HUDEP-2 (cell line): ENCODE measurements around the gene RPS6KB2.
"Not testable (repeated sequence)": the region's sequence is repeated elsewhere in the genome, so short reads cannot be mapped to it uniquely, and the experiment has no call there.

ENCODE experiments used
- DNase-seq, 76 experiments: peaks; one replicate each; lab custom pipeline; 2025; ENCODE audit not compliant: unreplicated experiment in 76 of 76; lab: John Stamatoyannopoulos, UW

The RPS6KB2 gene

DNA sequence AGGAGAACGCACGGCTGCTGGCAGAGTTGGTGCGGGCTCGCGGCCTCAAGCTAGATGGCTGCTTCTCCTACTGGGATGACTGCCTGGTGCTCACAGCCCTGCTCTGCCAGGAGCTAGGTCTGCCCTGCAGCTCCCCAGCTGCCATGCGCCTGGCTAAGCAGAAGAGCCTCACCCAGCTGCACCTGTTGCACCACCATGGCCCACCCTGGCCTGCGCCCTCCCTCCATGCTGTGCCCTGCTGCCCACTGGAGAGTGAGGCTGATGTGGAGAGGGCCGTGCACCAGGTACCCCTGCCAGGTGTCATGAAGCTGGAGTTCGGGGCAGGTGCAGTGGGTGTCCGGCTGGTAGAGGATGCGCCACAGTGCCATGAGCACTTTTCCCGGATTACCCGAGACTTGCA is 4.8 kb upstream of the RPS6KB2 start:
- no peak for DNase-seq

DNA sequence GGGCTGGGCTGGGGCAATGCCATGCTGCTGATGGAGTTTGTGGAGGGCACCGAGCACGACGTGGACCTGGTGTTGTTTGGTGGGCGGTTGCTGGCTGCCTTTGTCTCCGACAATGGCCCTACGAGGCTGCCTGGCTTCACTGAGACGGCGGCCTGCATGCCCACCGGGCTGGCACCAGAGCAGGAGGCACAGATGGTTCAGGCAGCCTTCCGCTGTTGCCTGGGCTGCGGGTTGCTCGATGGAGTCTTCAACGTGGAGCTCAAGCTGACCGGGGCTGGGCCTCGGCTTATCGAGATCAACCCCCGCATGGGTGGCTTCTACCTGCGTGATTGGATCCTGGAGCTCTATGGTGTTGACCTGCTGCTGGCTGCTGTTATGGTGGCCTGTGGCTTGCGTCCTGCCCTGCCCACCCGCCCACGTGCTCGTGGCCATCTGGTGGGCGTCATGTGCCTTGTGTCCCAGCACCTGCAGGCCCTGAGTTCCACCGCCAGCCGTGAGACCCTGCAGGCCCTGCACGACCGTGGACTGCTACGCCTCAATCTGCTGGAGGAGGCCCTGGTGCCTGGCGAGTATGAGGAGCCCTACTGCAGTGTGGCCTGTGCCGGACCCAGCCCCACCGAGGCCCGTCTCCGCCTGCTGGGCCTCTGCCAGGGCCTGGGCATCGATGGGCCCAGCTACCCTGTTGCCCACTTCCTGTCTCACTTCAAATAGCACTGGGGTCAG is 4.2 kb upstream of the RPS6KB2 start:
- DNase-seq = no peak

DNA sequence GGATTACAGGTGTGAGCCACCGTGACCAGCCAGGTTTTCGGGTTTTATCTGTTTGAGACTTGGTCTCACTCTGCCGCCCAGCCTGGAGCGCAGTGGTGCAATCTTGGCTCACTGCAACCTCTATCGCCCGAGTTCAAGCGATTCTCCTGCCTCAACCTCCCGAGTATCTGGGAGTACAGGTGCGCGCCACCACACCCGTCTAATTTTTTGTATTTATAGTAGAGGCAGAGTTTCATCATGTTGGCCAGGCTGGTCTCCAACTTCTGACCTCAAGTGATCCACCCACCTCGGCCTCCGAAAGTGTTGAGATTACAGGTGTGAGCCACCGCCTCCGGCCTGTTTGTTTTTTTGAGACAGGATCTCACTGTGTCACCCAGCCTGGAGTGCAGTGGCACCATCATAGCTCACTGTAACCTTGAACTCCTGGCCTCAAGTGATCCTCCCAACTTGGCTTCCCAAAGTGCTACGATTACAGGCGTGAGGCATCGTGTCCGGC is 882 bp upstream of the RPS6KB2 start:
- not testable (repeated sequence) for DNase-seq

DNA sequence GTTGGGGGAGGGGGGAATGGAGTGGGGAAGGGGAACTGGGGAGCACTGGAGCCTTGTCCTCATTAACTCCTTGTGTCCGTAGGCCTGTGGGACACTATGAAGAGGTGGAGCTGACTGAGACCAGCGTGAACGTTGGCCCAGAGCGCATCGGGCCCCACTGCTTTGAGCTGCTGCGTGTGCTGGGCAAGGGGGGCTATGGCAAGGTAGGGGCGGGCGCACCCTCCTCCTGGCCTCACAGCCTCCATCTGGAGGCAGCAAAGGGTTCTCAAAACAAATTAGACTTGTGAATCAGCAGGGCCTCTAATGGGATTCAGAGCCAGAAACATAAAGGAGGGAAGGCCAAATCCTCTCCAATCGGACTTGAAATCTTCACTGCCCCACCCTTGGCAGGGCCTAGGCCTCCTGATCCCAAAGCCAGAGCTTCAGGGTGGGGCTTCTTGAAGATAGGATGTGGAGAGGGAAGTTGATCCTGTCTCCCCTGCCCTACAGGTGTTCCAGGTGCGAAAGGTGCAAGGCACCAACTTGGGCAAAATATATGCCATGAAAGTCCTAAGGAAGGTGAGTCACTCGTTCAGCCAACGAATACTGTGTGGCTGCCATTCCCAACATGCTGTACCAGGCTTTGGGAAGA is 859 bp downstream of the RPS6KB2 start:
- peak in 1 of 76 experiments; percentile 44 for DNase-seq

DNA sequence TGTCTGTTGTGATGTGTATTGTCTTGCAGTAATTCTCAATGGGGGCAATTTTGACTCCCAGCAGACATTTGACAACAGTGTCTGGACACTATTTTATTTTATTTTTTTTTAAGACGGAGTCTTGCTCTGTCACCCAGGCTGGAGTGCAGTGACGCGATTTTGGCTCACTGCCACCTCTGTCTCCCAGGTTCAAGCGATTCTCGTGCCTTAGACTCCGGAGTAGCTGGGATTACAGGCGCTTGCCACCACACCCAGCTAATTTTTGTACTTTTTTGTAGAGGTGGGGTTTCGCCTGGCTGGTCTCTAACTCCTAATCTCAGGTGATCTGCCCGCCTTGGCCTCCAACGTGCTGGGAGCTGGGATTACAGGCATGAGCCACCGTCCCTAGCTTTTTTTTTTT is 1.4 kb downstream of the RPS6KB2 start:
- no peak for DNase-seq

DNA sequence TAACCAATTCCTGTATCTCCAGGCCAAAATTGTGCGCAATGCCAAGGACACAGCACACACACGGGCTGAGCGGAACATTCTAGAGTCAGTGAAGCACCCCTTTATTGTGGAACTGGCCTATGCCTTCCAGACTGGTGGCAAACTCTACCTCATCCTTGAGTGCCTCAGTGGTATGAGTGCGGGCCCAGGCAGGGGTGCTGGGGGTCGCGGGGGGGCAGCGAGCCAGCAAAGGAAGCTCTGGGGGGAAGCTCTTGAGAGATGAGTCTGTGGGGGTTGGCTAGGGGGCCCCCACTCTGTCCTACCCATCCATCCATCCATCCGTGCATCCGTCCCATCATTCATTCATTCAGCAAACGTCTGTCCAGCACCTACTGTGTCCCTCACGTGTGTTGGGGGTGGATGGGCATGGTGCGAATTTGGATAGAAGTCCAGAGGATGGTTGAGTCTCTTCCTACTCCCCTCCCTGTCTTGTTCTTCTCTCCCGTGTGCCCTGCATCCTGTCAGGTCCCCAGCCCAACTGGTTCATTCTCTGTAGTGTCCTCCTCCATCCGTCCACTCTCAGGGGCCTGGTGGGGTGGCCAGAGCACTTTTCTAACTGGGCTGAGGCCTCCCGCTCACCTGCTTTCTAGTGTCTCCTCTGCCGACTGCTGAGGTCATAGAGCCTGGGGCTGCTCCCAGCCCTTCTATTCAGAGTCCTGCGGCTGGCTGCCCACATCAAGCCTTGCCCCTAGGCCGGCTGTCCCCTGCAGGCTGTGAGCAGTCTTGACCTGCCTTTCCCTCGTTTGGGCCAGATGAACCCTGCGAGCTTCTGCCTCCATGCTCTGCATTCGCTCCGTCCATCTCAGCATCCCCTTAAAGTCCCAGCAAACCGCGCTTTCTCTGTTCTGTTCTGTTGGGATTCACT is 3.3 kb downstream of the RPS6KB2 start:
- no peak for DNase-seq

DNA sequence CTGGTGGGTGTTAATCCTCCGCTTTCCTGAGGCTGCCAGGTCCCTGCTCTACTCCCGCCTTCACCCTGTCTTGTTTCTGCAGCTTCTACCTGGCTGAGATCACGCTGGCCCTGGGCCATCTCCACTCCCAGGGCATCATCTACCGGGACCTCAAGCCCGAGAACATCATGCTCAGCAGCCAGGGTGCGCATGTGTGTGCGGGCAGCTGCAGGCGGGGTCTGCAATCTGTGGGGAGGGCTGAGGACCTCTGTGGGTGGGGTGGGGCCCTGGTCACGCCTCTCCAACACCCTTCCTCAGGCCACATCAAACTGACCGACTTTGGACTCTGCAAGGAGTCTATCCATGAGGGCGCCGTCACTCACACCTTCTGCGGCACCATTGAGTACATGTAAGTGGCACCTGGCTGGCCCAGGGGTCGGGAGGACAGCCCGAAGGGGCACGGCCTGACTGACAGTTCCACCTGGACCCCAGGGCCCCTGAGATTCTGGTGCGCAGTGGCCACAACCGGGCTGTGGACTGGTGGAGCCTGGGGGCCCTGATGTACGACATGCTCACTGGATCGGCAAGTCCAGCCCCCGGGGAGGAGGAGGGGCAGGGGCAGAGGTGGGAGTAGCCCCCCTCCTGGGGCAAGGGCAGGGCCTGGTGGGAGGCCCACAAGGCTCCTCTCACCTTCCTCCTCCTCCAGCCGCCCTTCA is 4.5 kb downstream of the RPS6KB2 start:
- DNase-seq = no peak

DNA sequence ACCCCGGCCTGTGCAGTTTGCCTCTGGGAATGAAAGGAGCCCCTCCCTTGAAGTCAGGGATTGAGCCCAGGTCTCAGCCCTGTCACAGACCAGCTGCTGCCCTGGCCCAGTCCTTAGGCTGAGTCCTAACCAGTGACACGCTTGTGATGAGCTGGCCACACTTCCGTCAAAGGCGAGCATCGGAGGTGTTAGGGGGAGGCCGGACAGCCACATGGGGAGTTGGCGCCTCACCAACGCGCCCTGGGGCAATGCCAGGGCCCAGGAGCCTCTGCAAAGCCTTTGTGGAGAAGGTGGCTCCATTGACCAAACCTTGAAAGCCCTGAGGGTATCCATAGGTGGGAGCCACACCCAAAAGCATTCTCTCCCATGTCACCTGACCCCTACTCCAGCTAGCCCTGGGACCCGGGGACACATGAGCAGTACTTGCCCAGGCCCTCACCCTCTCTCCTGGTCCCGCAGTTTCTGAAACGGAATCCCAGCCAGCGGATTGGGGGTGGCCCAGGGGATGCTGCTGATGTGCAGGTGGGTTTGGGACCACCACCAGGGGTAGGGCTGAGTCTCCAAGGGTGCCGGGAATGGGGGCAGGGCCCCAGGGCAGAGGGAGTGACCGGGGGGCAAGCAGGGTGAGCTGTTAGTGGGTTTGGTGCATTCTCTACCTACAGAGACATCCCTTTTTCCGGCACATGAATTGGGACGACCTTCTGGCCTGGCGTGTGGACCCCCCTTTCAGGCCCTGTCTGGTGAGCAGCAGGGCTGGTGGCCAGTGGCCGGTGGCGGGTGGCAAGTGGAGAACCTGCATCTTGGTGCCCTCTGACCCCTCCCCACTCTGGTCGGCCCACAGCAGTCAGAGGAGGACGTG is 5.5 kb downstream of the RPS6KB2 start:
- no peak for DNase-seq

DNA sequence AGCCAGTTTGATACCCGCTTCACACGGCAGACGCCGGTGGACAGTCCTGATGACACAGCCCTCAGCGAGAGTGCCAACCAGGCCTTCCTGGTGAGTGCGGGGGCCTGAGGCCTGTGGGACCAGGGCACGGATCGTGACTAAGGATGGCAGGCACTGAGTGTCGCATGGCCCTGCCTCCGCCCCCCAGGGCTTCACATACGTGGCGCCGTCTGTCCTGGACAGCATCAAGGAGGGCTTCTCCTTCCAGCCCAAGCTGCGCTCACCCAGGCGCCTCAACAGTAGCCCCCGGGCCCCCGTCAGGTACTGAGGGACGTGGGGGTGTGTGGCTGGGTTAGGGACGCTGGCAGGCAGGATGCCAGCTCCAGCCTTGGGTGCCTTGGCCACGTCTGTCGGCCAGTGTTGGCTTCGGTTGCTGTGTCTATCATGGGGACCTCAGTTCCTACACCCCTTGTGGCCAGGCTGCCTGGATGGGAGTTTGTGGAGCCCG is 6.1 kb downstream of the RPS6KB2 start:
- DNase-seq = no peak

DNA sequence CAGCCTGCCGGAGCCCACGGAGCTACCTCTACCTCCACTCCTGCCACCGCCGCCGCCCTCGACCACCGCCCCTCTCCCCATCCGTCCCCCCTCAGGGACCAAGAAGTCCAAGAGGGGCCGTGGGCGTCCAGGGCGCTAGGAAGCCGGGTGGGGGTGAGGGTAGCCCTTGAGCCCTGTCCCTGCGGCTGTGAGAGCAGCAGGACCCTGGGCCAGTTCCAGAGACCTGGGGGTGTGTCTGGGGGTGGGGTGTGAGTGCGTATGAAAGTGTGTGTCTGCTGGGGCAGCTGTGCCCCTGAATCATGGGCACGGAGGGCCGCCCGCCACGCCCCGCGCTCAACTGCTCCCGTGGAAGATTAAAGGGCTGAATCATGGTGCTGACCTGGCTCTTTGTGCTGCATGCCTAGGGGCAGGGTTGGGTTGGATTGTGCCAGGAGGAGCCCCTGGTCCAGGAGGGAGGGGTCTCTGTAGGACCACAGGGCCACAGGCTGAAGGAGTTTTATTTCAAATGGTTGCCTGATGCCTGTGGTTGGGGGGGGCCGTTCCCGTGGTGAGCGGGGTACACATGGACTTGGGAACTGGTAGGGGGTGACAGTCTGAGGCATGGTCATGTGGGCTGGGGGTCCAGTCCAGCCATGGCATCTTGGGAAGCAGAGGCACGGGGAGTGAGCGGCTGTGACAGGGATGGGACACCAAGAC is 6.9 kb downstream of the RPS6KB2 start:
- DNase-seq = no peak

DNA sequence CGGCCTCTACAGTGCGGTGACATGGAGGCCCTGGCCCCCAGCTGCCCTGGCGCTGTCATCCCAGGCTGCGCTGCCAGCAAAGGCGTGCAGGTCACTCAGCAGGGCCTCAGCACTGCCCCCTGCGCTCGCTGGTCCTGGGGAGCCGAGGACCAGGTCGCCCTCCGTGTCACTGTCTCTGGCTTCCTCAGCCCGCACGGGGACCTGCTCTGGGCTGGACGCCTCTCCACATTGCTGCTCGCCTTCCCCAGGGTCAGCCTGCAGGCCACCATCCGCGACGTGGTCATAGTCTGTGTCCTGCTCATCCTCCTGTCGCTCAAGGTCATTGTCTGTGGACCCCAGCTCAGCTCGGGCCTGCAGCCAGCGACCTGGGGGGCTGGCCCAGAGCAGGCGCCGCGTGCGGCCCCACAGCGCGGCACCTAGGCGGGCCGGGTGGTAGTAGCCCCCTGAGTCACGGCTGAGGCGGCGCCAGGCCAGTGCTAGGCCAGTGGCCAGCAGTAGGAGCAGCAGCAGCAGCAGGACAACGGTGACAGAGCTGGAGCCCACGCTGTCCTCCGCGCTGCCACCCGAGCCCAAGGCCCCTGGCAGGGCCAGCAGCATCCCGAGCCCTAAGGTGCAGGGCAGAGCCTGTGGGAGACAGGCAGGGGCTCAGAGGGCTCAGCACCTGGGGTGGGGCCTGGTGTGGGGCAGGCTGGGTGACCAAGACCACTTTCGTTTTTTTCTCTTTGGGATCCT is 7.6 kb downstream of the RPS6KB2 start:
- no peak for DNase-seq

DNA sequence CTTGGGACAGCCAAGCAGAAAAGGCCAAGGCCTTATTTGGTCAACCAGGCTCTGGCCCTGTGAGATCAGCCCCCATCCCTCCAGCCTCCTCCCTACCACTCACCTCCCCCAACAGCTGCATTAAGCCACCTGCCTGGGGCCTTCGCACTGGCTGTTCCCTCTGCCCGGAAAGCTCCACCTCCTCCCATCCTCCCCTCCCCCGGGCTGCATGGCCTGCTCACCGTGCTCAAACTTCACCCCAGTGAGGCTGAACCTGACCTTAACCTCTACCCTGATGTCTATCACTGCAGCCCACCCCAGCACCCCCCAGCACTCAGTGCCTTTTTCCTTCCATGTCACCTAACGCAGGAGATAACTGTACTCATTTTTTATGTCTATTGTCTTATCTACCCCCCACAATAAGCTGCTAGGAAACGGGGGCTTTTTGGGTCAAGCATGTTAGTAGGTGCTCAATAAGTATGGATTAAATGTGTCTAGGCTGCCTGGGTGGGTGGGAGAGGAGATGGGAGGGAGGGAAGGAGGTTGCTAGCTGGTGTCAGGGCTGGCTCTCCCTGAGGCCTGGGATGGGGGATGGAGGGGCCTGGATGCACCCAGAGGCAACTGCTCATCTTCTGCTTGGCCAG is 8.3 kb downstream of the RPS6KB2 start:
- no peak for DNase-seq

DNA sequence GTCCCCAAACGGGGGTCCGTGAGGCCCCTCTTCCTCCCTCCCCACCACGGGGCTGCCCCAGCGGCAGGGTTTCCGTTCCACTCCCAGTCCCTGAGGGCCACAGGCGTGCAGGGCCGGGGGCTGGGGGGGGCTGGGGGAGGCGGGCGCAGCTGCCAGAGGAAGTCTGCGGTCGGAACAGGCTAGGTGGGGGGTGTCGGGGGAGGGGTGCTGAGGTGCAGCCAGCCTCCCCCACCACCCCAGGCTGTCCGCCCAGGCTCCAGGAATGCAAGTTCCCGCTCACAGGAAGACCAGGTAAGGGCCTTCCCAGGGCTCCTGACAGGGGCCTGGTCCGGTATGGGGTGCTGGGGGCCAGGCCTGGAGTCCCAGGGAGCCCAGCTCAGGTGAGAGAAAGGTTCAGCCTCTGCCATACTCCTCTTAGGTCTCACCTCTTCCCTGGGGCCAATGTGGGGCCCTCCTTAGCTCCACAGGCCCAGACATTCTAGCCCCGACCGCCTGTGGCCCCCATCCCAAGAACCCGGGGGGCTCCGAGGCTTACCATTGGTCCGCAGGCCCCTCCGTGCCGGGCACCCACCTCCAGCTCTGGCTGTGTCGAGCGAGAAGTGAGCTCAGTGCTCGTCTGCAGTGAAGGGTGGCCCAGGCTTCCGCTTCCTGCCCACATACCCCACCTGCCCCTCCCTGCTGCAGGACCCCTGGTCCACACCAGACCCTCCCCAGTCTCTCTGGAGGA is 9.0 kb downstream of the RPS6KB2 start, which contains the start of gene PTPRCAP:
Gene PTPRCAP, minus strand, starts transcription at position 601 of the 727 bp plus-strand sequence. Its CDS starts 63 bp downstream, at position 538.
- no peak for DNase-seq

DNA sequence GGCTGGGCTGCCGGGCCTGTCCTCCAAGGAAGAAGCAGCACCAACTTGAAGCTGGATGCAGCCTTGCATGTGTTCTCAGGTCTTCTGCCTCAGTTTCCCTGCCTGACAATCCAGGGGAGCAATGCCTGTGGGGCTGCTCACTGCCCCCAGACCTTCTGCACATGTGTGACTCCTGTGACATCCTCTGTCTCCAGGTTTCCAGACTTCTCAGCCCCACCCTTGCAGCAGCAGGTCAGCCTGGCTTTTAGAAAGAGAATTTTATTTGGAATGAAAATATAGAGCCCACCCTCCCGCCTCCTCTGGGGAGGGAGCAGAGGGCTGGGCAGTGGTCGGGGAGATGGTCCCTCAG is 9.5 kb downstream of the RPS6KB2 start:
- no peak for DNase-seq

DNA sequence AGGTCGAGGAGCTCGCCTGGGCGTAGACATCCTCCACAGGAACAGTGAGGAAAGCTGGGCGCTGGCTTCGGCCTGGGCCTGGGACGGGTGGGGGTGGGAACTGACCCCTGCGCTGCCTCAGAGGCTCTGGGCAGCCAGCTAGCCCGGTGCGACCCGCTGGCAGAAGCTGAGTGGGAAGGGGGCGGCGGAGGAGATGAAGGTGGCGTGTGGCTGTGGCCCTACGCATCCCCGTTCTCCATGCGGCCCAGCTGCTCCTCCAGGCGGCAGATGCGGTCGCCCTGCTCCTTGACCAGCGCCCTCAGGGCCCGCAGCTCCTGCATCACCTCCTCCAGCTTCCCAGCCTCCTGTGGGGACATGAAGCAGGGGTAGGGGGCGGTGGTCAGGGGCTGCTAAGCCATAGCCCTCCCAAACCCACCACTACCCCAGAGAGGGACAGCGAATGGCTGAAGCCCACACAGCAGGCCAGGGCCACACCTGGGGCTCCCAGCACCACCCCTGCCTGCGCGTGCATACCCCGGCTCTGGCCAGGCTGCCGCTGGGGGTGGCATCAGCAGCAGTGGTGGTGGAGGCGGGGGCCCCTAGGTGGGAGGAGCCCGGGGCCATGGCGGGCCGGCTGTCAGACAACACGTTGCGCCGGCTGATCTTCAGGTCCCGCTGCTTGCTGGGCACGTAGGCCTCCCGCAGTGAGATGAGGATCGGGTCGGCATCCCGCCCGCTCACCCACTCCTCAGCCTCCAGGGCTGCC is 10.0 kb downstream of the RPS6KB2 start:
- DNase-seq = no peak
